HG03520 (cell line): Measurements from ENCODE around the gene APC2.
"Not testable (repeated sequence)": the region's sequence is repeated elsewhere in the genome, so short reads cannot be mapped to it uniquely, and the experiment has no call there.

Source experiments
- ATAC-seq: cut with Tn5 transposase; IDR thresholded peaks from one replicate; pipeline ENCODE4 v1.9.1; 2021; ENCODE audit warnings: mild to moderate bottlenecking, moderate library complexity; ENCODE audit not compliant: unreplicated experiment

APC2 gene

DNA sequence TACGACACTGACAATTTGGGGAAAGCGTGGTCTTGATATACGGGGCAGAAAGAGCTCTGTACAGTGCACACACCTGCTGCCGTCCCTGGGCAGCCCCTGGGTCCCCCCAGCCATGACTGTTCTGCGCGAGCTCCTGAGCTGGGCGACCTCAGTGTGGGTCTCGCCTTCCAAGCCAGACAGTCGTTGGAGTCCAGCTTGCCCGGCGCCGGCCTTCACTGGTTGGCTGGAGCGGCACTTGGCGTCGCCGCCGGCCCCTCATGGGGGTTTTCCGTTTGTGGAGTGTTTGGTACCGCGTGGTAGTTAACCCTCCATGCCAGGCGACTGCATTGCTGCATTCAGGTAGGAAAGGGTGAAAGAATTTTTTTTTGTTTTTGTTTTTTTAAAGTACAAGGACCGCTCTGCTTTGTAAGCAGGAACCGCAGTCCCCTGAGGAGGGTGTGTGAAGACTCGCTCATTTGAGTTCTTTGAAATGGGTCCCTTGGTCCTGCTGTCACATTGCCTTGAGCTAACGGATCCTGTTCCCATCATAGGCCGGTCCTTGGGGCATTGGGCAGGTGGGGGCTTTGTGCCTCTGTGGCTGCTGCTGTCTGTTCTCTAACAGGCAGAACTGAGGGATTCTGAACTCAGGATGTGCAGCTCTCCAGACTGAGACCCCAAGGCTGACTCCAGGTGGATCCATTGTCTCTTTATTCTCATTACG lies 22.6 kb upstream of the APC2 start:
- no peak for ATAC-seq

DNA sequence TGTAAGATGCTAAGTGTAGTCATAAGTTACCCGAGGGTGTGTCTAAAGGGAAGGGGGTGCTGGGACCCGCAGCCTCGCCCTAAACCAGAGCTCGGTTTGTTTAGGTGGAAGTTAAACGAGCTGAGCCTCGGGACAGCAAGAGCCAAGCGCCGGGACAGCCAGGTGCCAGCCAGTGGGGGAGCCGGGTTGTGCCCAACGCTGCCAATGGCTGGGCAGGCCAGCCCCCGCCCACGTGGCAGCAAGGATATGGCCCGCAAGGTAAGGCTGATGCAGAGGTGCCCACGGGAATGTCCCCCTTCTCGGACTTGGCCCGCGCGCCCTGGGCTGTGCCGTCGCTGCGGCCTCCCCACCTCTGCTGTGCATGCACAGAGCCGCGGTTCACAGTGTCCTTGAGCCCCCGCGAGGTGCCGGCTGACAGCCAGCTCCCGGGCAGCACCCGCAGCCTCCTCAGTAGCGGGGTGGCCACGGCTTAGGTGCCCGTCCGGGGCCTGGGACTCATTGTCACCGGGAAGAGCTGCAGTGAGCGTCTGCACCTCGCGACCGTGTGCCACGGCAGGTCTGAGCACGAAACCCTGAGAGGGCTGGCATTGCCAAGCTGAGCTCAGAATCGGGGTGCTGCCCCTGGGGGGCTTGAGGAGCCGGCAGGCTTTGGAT lies 21.1 kb upstream of the APC2 start:
- no peak for ATAC-seq

- ATAC-seq, result no peak
These were observed 20.2 kb upstream of the APC2 start for GRCh38 chr19:1429750-1430149.

GRCh38 chr19:1430246-1430645 lies 19.7 kb upstream of the APC2 start:
- ATAC-seq, result no peak

GRCh38 chr19:1431759-1432506 lies 18.0 kb upstream of the APC2 start:
- no peak for ATAC-seq

- no peak for ATAC-seq
These were observed 17.4 kb upstream of the APC2 start for GRCh38 chr19:1432507-1432887.

DNA sequence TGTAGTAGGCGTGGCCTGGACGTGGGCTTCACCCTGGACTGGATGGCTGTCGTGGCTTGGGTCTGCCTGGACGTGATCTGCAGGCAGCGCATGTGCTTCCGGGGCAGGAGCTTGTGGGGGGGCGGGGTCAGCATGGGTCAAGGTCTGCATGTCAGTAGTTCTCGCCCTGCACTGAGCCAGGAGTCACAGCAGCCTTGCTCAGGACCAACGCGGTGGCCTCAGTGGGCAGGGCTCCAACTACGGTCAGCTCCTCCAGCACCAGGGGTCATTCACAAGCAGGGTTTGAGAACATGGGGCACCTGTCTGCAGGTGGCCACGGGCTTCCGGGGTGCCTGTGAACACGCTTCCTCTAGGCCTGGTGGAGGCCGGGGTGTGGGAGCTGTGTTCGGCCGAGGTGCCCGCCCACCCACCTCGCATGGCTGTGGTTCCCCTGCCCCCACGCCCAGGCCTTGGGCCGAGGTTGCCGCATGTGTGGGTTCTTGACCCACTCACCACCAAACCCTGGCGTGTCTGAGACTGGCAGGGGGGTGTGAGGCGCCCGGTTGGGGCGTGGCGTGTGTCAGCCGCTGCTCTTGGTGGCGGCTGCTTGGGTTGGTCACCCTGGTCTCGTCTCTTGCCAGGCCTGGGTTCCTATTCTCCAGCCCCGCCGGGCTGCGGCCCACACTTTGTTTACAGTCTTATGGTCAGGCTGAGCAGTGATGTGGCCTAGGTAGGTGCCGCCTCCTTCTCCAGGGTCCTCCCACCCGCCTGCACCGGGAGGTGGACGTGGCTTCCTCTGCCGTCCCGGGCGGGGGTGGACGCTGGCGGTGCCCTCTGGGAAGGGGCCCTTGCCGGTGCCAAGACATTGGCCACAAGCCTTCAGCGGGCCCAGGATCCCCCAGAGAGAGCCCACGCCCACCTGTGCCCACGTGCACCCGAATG lies 16.5 kb upstream of the APC2 start:
- ATAC-seq, result no peak

- no peak for ATAC-seq
These were observed 15.9 kb upstream of the APC2 start for GRCh38 chr19:1434040-1434366.

DNA sequence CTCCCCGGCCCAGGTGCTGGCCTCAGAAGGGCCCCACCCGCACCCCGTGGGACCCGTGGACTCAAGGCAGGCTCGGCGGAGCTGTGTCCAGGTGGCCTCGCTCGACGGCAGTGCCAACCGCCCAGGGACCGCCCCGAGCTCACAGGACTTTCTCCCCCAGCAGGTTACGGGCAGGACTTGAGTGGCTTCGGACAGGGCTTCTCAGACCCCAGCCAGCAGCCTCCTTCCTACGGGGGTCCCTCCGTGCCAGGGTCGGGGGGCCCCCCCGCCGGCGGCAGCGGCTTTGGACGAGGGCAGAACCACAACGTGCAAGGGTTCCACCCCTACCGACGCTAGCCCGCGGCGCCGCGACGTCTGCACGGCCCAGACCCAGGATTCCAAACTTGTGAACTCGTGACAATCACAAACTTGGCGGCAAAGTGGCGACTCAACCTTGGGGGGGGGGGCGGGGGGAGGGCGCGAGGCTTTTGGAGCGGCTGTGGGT lies 15.3 kb upstream of the APC2 start:
- no peak for ATAC-seq

- ATAC-seq, result no peak
These were observed 14.4 kb upstream of the APC2 start for GRCh38 chr19:1435378-1435989.

GRCh38 chr19:1437609-1438008 lies 12.3 kb upstream of the APC2 start:
- no peak for ATAC-seq

GRCh38 chr19:1438035-1438932 lies 11.6 kb upstream of the APC2 start, which contains the start of gene RPS15:
TSS of gene RPS15 (plus strand) at chr19:1438396. CDS start at chr19:1438426, 30 bp downstream.
- peak; percentile 80 for ATAC-seq

DNA sequence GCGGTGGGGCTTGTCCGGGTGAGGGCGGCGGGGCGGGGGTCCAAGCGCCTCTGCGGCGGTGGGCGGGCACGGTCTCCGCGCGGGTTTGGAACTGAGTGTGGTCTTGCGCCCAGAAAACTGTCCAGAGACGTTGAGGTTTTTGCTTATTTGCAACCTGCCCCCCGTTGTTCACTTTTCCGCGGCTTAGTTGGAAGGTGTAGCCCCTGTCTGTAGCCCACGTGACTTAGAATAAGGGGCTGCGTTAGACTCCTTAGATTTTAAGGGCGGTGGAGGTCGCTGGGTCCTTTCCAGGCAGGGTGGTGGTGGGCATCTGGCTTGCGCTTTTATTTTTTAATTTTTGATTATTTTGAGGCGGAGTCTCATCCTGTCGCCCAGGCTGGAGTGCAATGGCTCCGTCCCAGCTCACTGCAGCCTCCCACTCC lies 11.0 kb upstream of the APC2 start:
- no peak for ATAC-seq

DNA sequence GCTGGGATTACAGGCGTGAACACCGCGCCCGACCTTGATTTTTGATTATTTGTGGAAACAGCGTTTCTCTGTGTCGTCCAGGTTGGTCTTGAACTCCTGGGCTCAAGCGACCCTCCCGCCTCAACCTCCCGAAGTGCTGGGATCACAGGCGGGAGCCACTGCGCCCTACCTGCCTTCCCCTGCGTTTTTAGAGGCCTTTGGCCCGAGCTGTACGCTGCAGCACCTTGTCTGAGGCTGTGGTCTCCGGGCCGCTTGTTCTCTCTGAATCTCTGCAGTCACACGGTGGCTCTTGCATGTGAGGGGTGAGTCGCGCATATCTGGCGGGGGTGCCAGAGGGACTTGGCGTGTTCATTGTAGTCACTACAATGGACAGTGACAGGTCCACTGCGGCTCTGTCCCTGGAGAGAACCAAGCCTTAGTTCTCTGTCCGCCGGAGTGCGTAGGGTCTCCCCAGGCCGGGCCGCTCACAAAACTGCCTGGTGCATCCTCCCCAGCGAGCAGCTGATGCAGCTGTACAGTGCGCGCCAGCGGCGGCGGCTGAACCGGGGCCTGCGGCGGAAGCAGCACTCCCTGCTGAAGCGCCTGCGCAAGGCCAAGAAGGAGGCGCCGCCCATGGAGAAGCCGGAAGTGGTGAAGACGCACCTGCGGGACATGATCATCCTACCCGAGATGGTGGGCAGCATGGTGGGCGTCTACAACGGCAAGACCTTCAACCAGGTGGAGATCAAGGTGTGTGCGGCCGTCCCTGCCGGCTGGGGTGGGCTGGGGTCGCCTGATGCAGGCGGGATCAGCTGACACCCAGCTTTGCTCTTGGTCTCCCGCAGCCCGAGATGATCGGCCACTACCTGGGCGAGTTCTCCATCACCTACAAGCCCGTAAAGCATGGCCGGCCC lies 10.2 kb upstream of the APC2 start:
- ATAC-seq, result not testable (repeated sequence)

- ATAC-seq, result no peak
These were observed 9.5 kb upstream of the APC2 start for GRCh38 chr19:1440418-1440801.

GRCh38 chr19:1441022-1441426 lies 8.9 kb upstream of the APC2 start:
- ATAC-seq, result no peak

- no peak for ATAC-seq
These were observed 8.1 kb upstream of the APC2 start for GRCh38 chr19:1441677-1442438.
